ENCODE results near the gene ZNF560.

Gene ZNF560

GRCh38 chr19:9435279-9436268 is 62.8 kb downstream of the ZNF560 start, which contains the start of gene ZNF266:
TSS of gene ZNF266 (minus strand) at chr19:9435573. CDS start at chr19:9420089, 15,484 bp downstream.
- peak; percentile 68 to 84 for DNase-seq

- no peak for DNase-seq
Measured at GRCh38 chr19:9431475-9431874, 66.9 kb downstream of the ZNF560 start.

- no peak for DNase-seq
Measured at GRCh38 chr19:9430444-9430843, 68.0 kb downstream of the ZNF560 start.

GRCh38 chr19:9427941-9428340 is 70.5 kb downstream of the ZNF560 start:
- DNase-seq: no peak
